Neuronal stem cell (in vitro differentiated cells): Measurements from ENCODE around the gene SMIM17.

ENCODE experiments used
- DNase-seq: peaks from one replicate; pipeline ENCODE4 v3.0.0-alpha.2; 2013; ENCODE audit warnings: low spot score
- H2AFZ ChIP-seq: one replicate; pipeline ENCODE4 v1.6.1; 2013; ENCODE audit warnings: mild to moderate bottlenecking, low read length, inconsistent platforms
- H2AK5ac ChIP-seq: 2 replicates; pipeline ENCODE4 v1.6.1; 2013; ENCODE audit warnings: low read depth, mild to moderate bottlenecking, inconsistent platforms, low read length, moderate library complexity, mixed read lengths
- H2BK120ac ChIP-seq: 2 replicates; pipeline ENCODE4 v1.6.1; 2013; ENCODE audit warnings: low read depth, mild to moderate bottlenecking, inconsistent platforms, low read length, moderate library complexity, mixed read lengths
- H2BK12ac ChIP-seq: one replicate; pipeline ENCODE4 v1.6.1; 2013; ENCODE audit warnings: low read length, inconsistent platforms
- H2BK15ac ChIP-seq: 2 replicates; pipeline ENCODE4 v1.6.1; 2013; ENCODE audit warnings: mild to moderate bottlenecking, low read length, inconsistent platforms, mixed read lengths
- H2BK5ac ChIP-seq: one replicate; pipeline ENCODE4 v1.6.1; 2013; ENCODE audit warnings: inconsistent platforms, mild to moderate bottlenecking, low read length, moderate library complexity
- H3K14ac ChIP-seq: one replicate; pipeline ENCODE4 v1.6.1; 2013; ENCODE audit warnings: low read length, inconsistent platforms
- H3K18ac ChIP-seq: 2 replicates; pipeline ENCODE4 v1.6.1; 2013; ENCODE audit warnings: low read length, inconsistent platforms
- H3K23ac ChIP-seq: 2 replicates; pipeline ENCODE4 v1.6.1; 2013; ENCODE audit warnings: low read depth, mild to moderate bottlenecking, mixed read lengths, low read length, inconsistent platforms; ENCODE audit not compliant: poor library complexity
- H3K27ac ChIP-seq: replicated peaks from 3 replicates; pipeline ENCODE4 v1.5.1; 2013; ENCODE audit warnings: low read length, inconsistent platforms
- H3K27me3 ChIP-seq, 3 experiments: 2 replicates each; pipeline ENCODE4 v1.6.1; 2013; ENCODE audit warnings: low read length in 3 of 3, mild to moderate bottlenecking in 2 of 3, inconsistent platforms in 1 of 3, low read depth in 1 of 3, mixed read lengths in 1 of 3, moderate library complexity in 1 of 3; ENCODE audit not compliant: control insufficient read depth in 3 of 3, insufficient read depth in 3 of 3
- H3K36me3 ChIP-seq, 2 donors: replicated peaks in 1 of 2; 2 replicates each; pipeline ENCODE4 v1.6.1; 2013; ENCODE audit warnings: low read length in 2 of 2; ENCODE audit not compliant: control insufficient read depth in 2 of 2, insufficient read depth in 2 of 2
- H3K4ac ChIP-seq: 2 replicates; pipeline ENCODE4 v1.6.1; 2013; ENCODE audit warnings: inconsistent platforms, mild to moderate bottlenecking, low read length, moderate library complexity
- H3K4me1 ChIP-seq, 2 donors: 1 replicate in 1 of 2; 2 replicates in 1 of 2; pipeline ENCODE4 v1.6.1; 2013; ENCODE audit warnings: low read length in 2 of 2, low read depth in 1 of 2; ENCODE audit not compliant: control insufficient read depth in 2 of 2, insufficient read depth in 1 of 2
- H3K4me2 ChIP-seq: one replicate; pipeline ENCODE4 v1.6.1; 2013; ENCODE audit warnings: mild to moderate bottlenecking, low read length, inconsistent platforms; ENCODE audit not compliant: insufficient read depth, poor library complexity, severe bottlenecking
- H3K4me3 ChIP-seq, 2 donors: 2 replicates each; pipeline ENCODE4 v1.5.1; 2013; ENCODE audit warnings: low read length in 2 of 2, mild to moderate bottlenecking in 2 of 2, inconsistent platforms in 1 of 2, moderate library complexity in 1 of 2
- H3K79me1 ChIP-seq: one replicate; pipeline ENCODE4 v1.6.1; 2013; ENCODE audit warnings: low read depth, mild to moderate bottlenecking, inconsistent platforms, low read length, moderate library complexity
- H3K9ac ChIP-seq: one replicate; pipeline ENCODE4 v1.6.1; 2013; ENCODE audit warnings: mild to moderate bottlenecking, low read depth, low read length, inconsistent platforms; ENCODE audit not compliant: poor library complexity
- H3K9me3 ChIP-seq, 2 donors: replicated peaks in 1 of 2; 2 replicates each; pipeline versions ENCODE3 to v1.6.1; 2013; ENCODE audit warnings: low read length in 2 of 2, mild to moderate bottlenecking in 2 of 2, inconsistent platforms in 1 of 2, low read depth in 1 of 2, mixed read lengths in 1 of 2, moderate library complexity in 1 of 2; ENCODE audit not compliant: control insufficient read depth in 2 of 2, insufficient read depth in 1 of 2
- H4K8ac ChIP-seq: one replicate; pipeline ENCODE4 v1.6.1; 2013; ENCODE audit warnings: low read depth, mild to moderate bottlenecking, inconsistent platforms, low read length, moderate library complexity
- H4K91ac ChIP-seq: one replicate; pipeline ENCODE4 v1.6.1; 2013; ENCODE audit warnings: low read length, low read depth, mild to moderate bottlenecking, inconsistent platforms; ENCODE audit not compliant: poor library complexity
- WGBS, 2 donors: extraction: QIAGEN DNeasy Blood & Tissue Kit; methylation state at CpG; one replicate each; pipeline ENCODE4 v1.1.7; 2013; ENCODE audit warnings: missing lambda C conversion rate in 2 of 2, mixed read lengths in 1 of 2; ENCODE audit not compliant: insufficient read length in 2 of 2, insufficient replicate concordance in 1 of 2; ENCODE audit errors: extremely low coverage in 2 of 2; 5-methylcytosine and 5-hydroxymethylcytosine counted together

Gene SMIM17

DNA sequence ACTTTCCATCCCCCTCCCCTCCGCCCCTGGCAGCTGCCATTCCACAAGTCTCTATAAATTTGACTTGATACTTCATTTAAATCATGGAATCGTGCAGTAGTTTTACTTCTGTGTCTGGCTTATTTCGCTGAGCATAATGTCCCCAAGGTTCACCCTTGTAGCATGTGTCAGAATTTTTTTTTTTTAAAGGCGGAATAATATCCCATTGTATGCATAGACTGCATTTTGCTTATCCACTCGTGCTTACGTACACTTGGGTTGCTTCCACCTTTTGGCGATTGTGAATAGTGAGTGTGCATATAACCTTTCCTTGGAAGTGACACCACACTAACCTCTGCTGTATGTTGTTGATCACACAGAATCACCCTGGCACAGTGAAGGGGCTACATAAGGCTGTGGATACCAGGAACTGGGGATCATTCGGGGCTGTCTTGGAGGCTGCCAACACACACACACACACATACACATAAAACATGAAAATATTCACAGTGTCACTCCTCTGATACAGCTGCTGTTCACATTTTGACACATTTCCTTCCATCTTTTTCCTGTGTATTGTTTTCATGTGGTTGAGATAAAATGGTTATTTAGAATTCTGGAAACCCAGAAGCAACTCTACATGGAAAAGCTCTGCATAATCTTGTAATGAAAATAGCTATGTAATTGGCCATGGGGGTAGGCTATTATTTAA, 34.5 kb upstream of the SMIM17 start:
- Histone ChIP-seq H4K8ac (no peak overlapping the region), H2BK5ac (no peak overlapping the region), H3K4me1 (no peaks in the 10 kb centered on the region), H2AK5ac (no peak overlapping the region), H3K4me3 (no peak overlapping the region), H3K79me1 (peaks cover 10% of the 10 kb centered on the region), H3K9ac (no peak overlapping the region), H3K4ac (no peak overlapping the region), H2BK120ac (no peak overlapping the region), H3K14ac (no peak overlapping the region), H3K27me3 (no peaks in the 10 kb centered on the region), H2BK12ac (no peak overlapping the region), H4K91ac (no peak overlapping the region), H3K27ac (no peak overlapping the region), H2BK15ac (no peak overlapping the region), H3K4me2 (no peak overlapping the region), H3K36me3 (peaks cover 15 to 95% of the 10 kb centered on the region in 2 donors), H2AFZ (no peak overlapping the region), H3K9me3 (peaks cover 32 to 100% of the 10 kb centered on the region in 2 donors), H3K23ac (no peak overlapping the region), H3K18ac (no peak overlapping the region)
- DNase-seq = no peak
- WGBS, 2 donors = no CpG with 5 or more reads among the region's 8 CpGs

DNA sequence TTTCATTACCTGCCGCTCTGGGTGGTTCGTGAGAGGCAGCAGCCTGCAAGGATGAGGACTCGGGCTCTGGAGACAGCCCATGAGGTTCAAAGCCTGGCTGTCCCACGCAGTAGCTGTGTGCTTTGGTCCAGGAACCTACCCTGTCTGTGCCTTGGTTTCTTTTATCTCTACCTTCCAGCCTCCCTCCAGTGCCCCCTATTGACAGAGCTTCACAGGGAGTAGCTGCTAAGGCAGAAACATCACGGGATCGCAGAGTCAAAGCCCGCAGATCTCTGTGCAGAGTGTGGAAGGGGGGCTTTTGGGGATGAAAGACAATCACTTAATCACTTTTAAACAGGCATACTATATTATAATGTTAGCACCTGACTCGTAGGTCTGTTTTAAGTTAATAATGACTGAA, 31.7 kb upstream of the SMIM17 start:
- H4K8ac ChIP-seq = no peak overlapping the region
- no peak overlapping the region for H3K27ac ChIP-seq
- no peak overlapping the region for H2BK120ac ChIP-seq
- H4K91ac ChIP-seq = no peak overlapping the region
- H3K4me2 ChIP-seq = no peak overlapping the region
- H2BK5ac ChIP-seq = no peak overlapping the region
- H3K4ac ChIP-seq = no peak overlapping the region
- DNase-seq = no peak
- no peak overlapping the region for H3K4me3 ChIP-seq
- no peak overlapping the region for H2AK5ac ChIP-seq
- H3K14ac ChIP-seq = no peak overlapping the region
- no peaks in the 10 kb centered on the region for H3K4me1 ChIP-seq
- H3K36me3 ChIP-seq = peaks cover 6 to 91% of the 10 kb centered on the region in 2 donors
- H2AFZ ChIP-seq = no peak overlapping the region
- H2BK12ac ChIP-seq = no peak overlapping the region
- H2BK15ac ChIP-seq = no peak overlapping the region
- WGBS, 2 donors = no CpG with 5 or more reads among the region's 8 CpGs
- H3K9me3 ChIP-seq = peaks cover 18 to 100% of the 10 kb centered on the region in 2 donors
- H3K18ac ChIP-seq = no peak overlapping the region
- peaks cover 6% of the 10 kb centered on the region for H3K79me1 ChIP-seq
- H3K27me3 ChIP-seq = no peaks in the 10 kb centered on the region
- H3K9ac ChIP-seq = no peak overlapping the region
- no peak overlapping the region for H3K23ac ChIP-seq

DNA sequence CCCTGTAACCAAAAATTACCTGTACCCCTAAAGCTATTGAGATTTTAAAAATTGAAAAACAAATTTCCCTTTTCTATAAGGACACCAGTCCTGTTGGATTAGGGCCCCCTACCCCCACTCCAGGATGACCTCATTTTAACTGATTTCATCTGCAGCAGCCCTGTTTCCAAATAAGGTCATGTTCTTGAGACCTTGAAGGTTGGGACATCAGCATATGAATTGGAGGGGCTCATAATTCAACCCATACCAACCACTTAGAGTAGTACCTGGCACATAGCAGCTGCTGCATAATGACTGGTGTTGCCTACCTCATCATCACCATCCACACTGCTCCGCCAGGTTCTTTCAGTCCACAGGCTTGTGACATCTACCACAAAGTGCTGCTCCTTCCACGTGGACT, 30.2 kb upstream of the SMIM17 start:
- Histone ChIP-seq H3K36me3 (peaks cover 7 to 89% of the 10 kb centered on the region in 2 donors), H3K4me3 (no peak overlapping the region), H3K4me1 (no peaks in the 10 kb centered on the region), H2BK120ac (no peak overlapping the region), H2AK5ac (no peak overlapping the region), H3K27ac (no peak overlapping the region), H2BK12ac (no peak overlapping the region), H4K91ac (no peak overlapping the region), H3K18ac (no peak overlapping the region), H2BK5ac (no peak overlapping the region), H3K9me3 (peaks cover 14 to 100% of the 10 kb centered on the region in 2 donors), H3K4ac (no peak overlapping the region), H3K4me2 (no peak overlapping the region), H3K27me3 (no peaks in the 10 kb centered on the region), H3K9ac (no peak overlapping the region), H3K79me1 (peaks cover 8% of the 10 kb centered on the region), H4K8ac (no peak overlapping the region), H2BK15ac (no peak overlapping the region), H2AFZ (no peak overlapping the region), H3K14ac (no peak overlapping the region), H3K23ac (no peak overlapping the region)
- no peak for DNase-seq
- no CpG with 5 or more reads among the region's 2 CpGs for WGBS, 2 donors

DNA sequence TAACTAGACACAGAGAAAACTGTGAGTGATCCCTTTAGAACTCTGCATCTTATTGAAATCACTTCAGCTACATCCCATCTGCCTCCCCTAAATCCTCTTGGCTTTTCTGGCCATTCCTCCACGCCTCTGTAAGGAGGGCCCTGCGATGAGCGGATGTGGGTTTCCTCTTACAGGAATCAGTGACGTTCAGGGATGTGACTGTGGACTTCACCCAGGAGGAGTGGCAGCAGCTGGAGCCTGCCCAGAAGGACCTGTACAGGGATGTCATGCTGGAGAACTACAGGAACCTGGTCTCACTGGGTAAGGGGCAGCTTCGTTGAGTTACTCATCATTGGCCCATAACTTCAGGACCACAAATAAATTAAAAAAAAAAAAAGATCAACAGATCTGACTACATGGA, 29.3 kb upstream of the SMIM17 start:
- no peak overlapping the region for H2BK120ac ChIP-seq
- H3K27me3 ChIP-seq = no peaks in the 10 kb centered on the region
- H3K4me2 ChIP-seq = no peak overlapping the region
- H3K18ac ChIP-seq = no peak overlapping the region
- no peak overlapping the region for H2AFZ ChIP-seq
- H2AK5ac ChIP-seq = no peak overlapping the region
- H3K9ac ChIP-seq = no peak overlapping the region
- no CpG with 5 or more reads among the region's 5 CpGs for WGBS, 2 donors
- H3K79me1 ChIP-seq = peaks cover 12% of the 10 kb centered on the region
- H3K27ac ChIP-seq = no peak overlapping the region
- no peak overlapping the region for H3K14ac ChIP-seq
- no peak overlapping the region for H3K23ac ChIP-seq
- H4K91ac ChIP-seq = no peak overlapping the region
- no peak overlapping the region for H2BK15ac ChIP-seq
- DNase-seq = no peak
- no peak overlapping the region for H2BK12ac ChIP-seq
- H3K36me3 ChIP-seq = peaks cover 12 to 90% of the 10 kb centered on the region in 2 donors
- no peak overlapping the region for H3K4ac ChIP-seq
- H3K4me1 ChIP-seq = no peaks in the 10 kb centered on the region
- H3K9me3 ChIP-seq = peaks cover 16 to 100% of the 10 kb centered on the region in 2 donors
- H3K4me3 ChIP-seq = no peak overlapping the region
- no peak overlapping the region for H4K8ac ChIP-seq
- no peak overlapping the region for H2BK5ac ChIP-seq
